Adrenal gland (tissue), 5 donors: Measurements from ENCODE around the gene TMPRSS11E.

Source experiments
- POLR2A ChIP-seq, 2 donors: fragments of 450-650 bp; IDR thresholded peaks; one replicate each; pipeline ENCODE4 v1.6.1; 2017; ENCODE audit warnings: antibody characterized with exemption in 2 of 2, mild to moderate bottlenecking in 2 of 2, moderate library complexity in 1 of 2
- TF ChIP-seq, protein P1 (sequence below), 6 experiments: fragments of 450-650 bp in 4 of 6; fragments of 200-600 bp in 2 of 6; sonication (generic) in 1 of 6; IDR thresholded peaks; 1 replicate in 5 of 6; 2 replicates in 1 of 6; pipeline versions ENCODE4 v1.5.1 to v1.8.0; 2016 to 2021; ENCODE audit warnings: antibody characterized with exemption in 6 of 6, mild to moderate bottlenecking in 2 of 6, moderate library complexity in 1 of 6
- donor health status: DM: no; HTN: no; CAD: no.

DNA sequence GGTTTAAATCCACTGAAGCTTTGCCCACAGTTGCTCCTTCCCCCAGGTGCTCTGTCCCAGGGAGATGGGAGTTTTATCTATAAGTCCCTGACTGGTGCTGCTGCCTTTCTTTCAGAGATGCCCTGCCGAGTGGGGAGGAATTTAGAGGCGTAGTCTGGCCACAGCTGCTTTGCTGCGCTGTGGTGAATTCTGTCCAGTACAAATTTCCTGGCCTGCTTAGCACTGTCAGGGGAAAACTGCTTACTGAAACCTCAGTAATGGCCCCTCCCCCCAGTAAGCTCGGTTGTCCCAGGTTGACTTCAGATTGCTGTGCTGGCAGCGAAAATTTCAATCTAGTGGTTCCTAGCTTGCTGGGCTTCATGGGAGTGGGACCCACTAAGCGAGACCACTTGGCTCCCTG lies 88.7 kb downstream of the TMPRSS11E start:
- TF ChIP-seq, protein P1, sequence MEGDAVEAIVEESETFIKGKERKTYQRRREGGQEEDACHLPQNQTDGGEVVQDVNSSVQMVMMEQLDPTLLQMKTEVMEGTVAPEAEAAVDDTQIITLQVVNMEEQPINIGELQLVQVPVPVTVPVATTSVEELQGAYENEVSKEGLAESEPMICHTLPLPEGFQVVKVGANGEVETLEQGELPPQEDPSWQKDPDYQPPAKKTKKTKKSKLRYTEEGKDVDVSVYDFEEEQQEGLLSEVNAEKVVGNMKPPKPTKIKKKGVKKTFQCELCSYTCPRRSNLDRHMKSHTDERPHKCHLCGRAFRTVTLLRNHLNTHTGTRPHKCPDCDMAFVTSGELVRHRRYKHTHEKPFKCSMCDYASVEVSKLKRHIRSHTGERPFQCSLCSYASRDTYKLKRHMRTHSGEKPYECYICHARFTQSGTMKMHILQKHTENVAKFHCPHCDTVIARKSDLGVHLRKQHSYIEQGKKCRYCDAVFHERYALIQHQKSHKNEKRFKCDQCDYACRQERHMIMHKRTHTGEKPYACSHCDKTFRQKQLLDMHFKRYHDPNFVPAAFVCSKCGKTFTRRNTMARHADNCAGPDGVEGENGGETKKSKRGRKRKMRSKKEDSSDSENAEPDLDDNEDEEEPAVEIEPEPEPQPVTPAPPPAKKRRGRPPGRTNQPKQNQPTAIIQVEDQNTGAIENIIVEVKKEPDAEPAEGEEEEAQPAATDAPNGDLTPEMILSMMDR (IDR thresholded peaks at IDR 0.05), result no peak
- TF ChIP-seq POLR2A (IDR thresholded peaks at IDR 0.05), result no peak
